ENCODE data around the gene SLC1A2.

Gene SLC1A2

GRCh38 chr11:35247863-35248262, 171.5 kb downstream of the SLC1A2 start:
- no peak for TF ChIP-seq CTCF (IDR thresholded peaks at IDR 0.05; ENCODE audit: insufficient read depth, low read length, missing control alignments)
- DNase-seq (ENCODE audit: low read depth, low spot score): no peak
- POLR2A ChIA-PET: no interaction called here
- H3K4me3 ChIP-seq (ENCODE audit: low read depth, low read length): no peak overlapping the region
- CTCF ChIA-PET: interaction anchor here (1.1 to 2.6 kb wide), 3 partner anchors 10 to 80 kb away, joined by 3 to 11 read pairs (median 5); no protein-coding TSS in a partner anchor

GRCh38 chr11:35247428-35247827, 171.9 kb downstream of the SLC1A2 start:
- no peak for DNase-seq (ENCODE audit: low read depth, low spot score)
- ChIA-PET POLR2A (interaction anchor here (0.7 kb wide), 1 partner anchor 20 kb away, joined by 3 read pairs; no protein-coding TSS in a partner anchor), CTCF (interaction anchor here (1.1 to 2.6 kb wide), 3 partner anchors 10 to 80 kb away, joined by 3 to 11 read pairs (median 5); no protein-coding TSS in a partner anchor)
- no peak overlapping the region for H3K4me3 ChIP-seq (ENCODE audit: low read depth, low read length)
- TF ChIP-seq CTCF (IDR thresholded peaks at IDR 0.05; ENCODE audit: insufficient read depth, low read length, missing control alignments): no peak

GRCh38 chr11:35246745-35247144, 172.6 kb downstream of the SLC1A2 start:
- ChIA-PET POLR2A (interaction anchor here (0.7 kb wide), 1 partner anchor 21 kb away, joined by 3 read pairs; no protein-coding TSS in a partner anchor), CTCF (interaction anchor here (1.1 to 2.6 kb wide), 3 partner anchors 9 to 79 kb away, joined by 3 to 11 read pairs (median 5); no protein-coding TSS in a partner anchor)
- no peak for TF ChIP-seq CTCF (IDR thresholded peaks at IDR 0.05; ENCODE audit: insufficient read depth, low read length, missing control alignments)
- no peak overlapping the region for H3K4me3 ChIP-seq (ENCODE audit: low read depth, low read length)
- no peak for DNase-seq (ENCODE audit: low read depth, low spot score)

- no peak for DNase-seq (ENCODE audit: low read depth, low spot score)
- POLR2A ChIA-PET: no interaction called here
- H3K4me3 ChIP-seq (ENCODE audit: low read depth, low read length): no peak overlapping the region
- TF ChIP-seq CTCF (IDR thresholded peaks at IDR 0.05; ENCODE audit: insufficient read depth, low read length, missing control alignments): no peak
- CTCF ChIA-PET: interaction anchor here (2.0 to 2.6 kb wide), 2 partner anchors 8 to 78 kb away, joined by 5 to 11 read pairs; no protein-coding TSS in a partner anchor
Measured at GRCh38 chr11:35245786-35246185, 173.6 kb downstream of the SLC1A2 start.

GRCh38 chr11:35245056-35245455, 174.3 kb downstream of the SLC1A2 start:
- POLR2A ChIA-PET: no interaction called here
- CTCF ChIA-PET: no interaction called here
- no peak overlapping the region for H3K4me3 ChIP-seq (ENCODE audit: low read depth, low read length)
- TF ChIP-seq CTCF (IDR thresholded peaks at IDR 0.05; ENCODE audit: insufficient read depth, low read length, missing control alignments): no peak
- DNase-seq (ENCODE audit: low read depth, low spot score): no peak

GRCh38 chr11:35243774-35244173, 175.6 kb downstream of the SLC1A2 start:
- no peak overlapping the region for H3K4me3 ChIP-seq (ENCODE audit: low read depth, low read length)
- no peak for TF ChIP-seq CTCF (IDR thresholded peaks at IDR 0.05; ENCODE audit: insufficient read depth, low read length, missing control alignments)
- ChIA-PET CTCF (no interaction called here), POLR2A (no interaction called here)
- no peak for DNase-seq (ENCODE audit: low read depth, low spot score)
